ENCODE results near the gene WBP11. TPM values are rescaled to one million over a fixed set of nuclear protein-coding genes. Genes with fewer than 3 reads are reported as not detected.

Gene WBP11
- polyA plus RNA-seq (ENCODE audit: insufficient read length in 4 of 4), result 100 to 1,000 TPM in 3 of 4 donors, 10 to 100 TPM in 1; 93.4 to 113 (median 112) TPM

- DNase-seq (ENCODE audit: low read depth in 4 of 4, low spot score in 3 of 4), result peak; percentile 91 to 98 (median 96)
Measured at GRCh38 chr12:14803011-14803829, at the start of gene WBP11, which contains the start of gene C12orf60. Gene WBP11, minus strand, starts transcription at chr12:14803478. Its CDS starts 2,095 bp downstream, at chr12:14801383. Gene C12orf60, plus strand, starts transcription at chr12:14803670. Its CDS starts 19,266 bp downstream, at chr12:14822936.

DNA sequence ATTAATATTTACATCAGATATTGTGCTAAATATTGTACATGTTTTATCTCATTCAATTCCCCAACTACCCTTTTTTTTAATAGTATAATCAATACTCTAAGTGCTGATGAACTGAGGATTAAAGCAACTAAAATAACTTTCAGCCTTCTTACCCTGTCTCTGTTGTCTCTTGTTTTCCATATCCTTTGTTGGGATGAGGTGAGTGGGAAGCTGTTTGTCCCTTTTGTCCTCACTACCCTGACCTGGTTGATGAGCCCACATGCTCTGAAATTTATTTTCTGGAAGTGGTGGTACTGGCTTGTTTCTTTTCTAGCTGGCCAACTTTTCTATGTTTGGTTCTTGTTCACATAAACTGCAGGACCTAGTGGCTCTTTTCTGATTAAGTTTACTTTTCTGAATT is 49.6 kb upstream of the WBP11 start:
- no peak for DNase-seq (ENCODE audit: low read depth in 4 of 4, low spot score in 3 of 4)

DNA sequence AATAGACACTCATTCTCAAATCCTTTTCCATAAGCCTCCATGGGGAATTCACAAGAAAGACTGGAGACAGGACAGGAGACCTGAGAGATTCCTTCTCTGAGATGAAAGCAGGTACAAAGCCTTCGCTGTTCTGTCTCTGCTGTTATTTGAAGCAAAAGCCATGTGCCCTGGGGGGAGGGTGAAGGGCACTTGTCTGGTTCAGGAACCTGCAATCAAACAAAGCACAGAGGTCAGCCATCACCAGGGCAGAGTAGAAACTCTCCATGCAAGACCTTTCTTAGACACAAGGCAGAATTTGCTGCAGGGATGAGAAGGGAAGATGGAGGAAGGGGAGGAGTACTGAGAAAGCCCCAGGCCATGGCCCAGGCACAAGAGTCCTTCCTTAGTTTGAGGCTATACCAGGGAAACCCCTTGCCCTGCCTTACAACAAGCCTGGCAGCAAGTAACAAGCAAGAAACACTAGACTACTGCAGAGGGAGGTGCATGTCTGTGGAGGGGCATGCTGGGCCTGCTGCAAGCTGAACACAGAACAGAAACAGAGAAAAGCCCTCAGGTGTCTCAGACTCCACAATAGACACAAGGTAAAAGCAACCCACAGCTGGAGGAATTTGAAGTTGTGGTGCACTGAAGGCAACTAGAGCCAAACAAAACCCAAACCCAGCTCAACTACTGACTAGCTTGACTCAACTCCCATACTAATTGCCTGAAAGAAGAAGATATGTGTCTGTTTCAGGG is 47.8 kb upstream of the WBP11 start:
- DNase-seq (ENCODE audit: low read depth in 4 of 4, low spot score in 3 of 4), result no peak

DNA sequence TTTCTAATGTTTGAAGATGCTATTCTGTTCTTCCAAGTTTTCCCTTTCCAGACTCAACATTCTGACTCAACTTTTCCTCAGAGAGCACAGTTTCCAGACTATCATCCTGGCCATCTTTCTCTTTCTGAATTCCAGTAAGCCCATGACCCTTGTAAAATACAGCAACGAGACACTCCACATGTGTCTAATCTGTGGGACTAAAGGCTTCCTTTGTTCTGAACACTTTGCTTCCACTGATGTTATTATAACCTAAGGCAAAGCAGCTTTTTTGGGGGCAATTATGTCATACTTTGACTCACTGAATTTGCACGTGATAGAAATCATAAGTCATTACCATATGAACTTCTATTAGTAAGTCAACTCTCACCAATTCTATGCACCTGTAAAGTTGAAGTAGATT is 46.4 kb upstream of the WBP11 start:
- DNase-seq (ENCODE audit: low read depth in 4 of 4, low spot score in 3 of 4), result no peak

DNA sequence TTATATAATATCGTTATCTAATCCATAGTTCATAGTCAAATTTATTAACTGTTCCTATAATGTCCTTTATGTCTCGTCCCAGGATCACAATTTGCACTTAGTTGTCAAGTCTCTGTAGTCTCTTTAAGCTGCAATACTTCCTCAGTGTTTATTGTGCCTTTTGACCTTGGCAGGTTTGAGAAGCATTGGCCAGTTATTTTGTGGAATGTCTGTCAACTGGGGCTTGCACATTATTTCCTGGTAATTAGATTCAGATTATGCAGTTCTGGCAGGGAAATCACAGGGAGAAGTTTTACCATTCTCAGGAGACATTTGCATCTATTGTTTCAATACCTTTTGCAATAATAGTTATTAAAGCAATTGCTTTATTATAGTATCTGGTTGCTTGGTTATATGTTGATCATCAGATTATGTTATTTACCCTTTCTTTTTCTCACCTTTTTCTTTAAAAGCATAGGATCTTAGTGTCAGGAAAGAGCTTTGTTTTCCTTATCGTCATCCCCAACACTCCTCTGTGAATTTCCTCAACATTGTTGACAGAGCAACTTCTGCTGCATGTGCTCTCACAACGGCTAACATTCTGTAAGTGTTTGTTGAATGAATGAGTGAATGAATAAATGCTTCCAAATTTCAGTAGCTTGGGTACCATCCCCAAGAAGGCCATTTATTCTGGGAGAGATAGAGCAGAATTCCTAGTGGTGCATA is 43.8 kb upstream of the WBP11 start:
- DNase-seq (ENCODE audit: low read depth in 4 of 4, low spot score in 3 of 4), result no peak

DNA sequence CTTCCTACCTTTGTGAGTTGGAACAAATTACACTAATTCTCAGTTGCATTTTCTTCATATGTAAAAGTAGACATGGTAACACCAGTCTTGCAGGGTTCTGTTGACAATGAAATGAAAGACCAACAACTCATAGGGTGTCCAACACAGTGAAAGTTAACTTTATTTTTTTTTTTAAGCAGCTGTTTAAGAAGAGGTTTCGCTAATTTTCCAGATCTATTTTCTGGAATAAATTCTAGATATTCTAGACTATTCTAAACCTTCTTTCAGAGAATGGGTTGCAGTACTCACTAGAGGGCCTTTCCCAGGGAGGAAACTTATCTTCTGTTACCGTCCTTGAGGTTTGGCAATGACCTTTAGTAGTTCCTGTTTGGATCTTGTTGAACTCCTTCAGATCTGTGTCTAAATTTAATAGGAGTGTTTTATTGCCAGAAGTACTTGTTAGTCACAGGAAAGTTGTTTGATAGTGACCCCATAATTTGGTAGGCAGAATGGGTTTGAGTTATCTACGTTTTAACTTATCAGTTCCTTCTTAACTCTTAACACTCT is 42.8 kb upstream of the WBP11 start:
- no peak for DNase-seq (ENCODE audit: low read depth in 4 of 4, low spot score in 3 of 4)

DNA sequence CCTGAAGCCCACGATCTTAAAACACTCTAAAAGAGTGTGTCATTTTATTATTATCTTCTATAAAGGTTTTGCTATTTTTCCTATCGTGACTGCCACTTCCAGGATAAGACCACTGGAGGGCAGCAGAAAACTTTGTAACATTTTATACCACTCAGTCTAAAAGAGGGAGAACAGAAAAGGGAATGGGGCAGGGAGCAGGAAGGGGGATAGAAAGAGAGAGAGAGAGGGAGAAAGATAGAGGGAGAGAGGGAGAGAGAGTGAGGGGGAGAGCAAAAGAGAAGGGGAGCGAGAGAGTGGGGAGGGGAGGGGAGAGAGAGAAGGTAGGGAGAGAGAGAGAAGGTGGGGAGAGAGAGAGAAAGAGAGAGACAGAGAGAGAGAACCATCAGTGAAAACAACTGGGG is 42.1 kb upstream of the WBP11 start:
- peak in 3 of 4 donors; percentile 51 to 58 (median 53) for DNase-seq (ENCODE audit: low read depth in 4 of 4, low spot score in 3 of 4)

DNA sequence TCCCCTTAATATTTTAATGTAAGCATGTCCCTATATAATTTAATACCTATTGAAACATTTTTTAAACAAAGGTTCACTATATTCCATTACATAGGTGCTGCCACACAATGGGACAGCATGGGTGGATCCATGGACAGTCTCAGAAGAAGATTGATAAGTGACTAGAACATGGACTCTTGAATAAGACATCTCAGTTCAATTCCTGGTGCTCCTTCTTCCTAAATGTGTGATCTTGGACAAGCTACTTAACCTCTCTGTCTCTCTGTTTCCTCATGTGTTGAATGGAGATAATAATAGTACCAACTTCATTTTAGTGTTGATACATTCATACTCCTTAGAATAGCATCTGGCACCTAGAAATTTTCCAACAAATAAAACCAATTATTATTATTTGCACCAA is 41.1 kb upstream of the WBP11 start:
- DNase-seq (ENCODE audit: low read depth in 4 of 4, low spot score in 3 of 4), result no peak

DNA sequence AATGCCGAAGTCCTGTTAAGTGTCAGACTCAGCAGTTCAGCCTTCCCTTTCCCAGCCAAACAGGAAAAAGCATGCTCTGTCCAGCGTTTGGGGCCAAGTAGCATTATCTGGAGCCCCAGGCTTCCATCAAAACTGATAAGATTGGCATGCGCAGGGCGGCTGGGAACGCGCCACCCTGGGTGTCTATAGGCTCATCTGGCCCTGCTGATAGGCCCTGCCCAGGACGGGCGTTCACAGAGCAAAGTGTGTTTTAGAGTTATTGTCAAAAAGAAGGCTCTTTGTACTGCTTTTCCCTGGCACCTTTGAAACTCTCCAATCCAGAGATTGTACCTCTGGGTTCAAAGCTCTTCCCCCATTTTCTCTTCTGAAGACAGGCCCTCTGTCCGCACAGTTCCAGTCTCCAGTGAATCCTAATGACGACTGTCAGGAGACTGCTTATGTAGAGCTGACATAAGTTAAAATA is 40.2 kb upstream of the WBP11 start, which contains the start of gene ART4:
TSS of gene ART4 (minus strand) at position 102 of the 463 bp plus-strand sequence. CDS start 413 bp downstream, outside the sequence.
- DNase-seq (ENCODE audit: low read depth in 4 of 4, low spot score in 3 of 4), result no peak

- DNase-seq (ENCODE audit: low read depth in 4 of 4, low spot score in 3 of 4), result no peak
Measured at GRCh38 chr12:14842315-14842714, 39.0 kb upstream of the WBP11 start.

- DNase-seq (ENCODE audit: low read depth in 4 of 4, low spot score in 3 of 4), result no peak
Measured at GRCh38 chr12:14841761-14842160, 38.5 kb upstream of the WBP11 start.

GRCh38 chr12:14840616-14841015 is 37.3 kb upstream of the WBP11 start:
- DNase-seq (ENCODE audit: low read depth in 4 of 4, low spot score in 3 of 4), result no peak

GRCh38 chr12:14839262-14839661 is 36.0 kb upstream of the WBP11 start:
- no peak for DNase-seq (ENCODE audit: low read depth in 4 of 4, low spot score in 3 of 4)

- no peak for DNase-seq (ENCODE audit: low read depth in 4 of 4, low spot score in 3 of 4)
Measured at GRCh38 chr12:14836336-14837210, 33.3 kb upstream of the WBP11 start.

DNA sequence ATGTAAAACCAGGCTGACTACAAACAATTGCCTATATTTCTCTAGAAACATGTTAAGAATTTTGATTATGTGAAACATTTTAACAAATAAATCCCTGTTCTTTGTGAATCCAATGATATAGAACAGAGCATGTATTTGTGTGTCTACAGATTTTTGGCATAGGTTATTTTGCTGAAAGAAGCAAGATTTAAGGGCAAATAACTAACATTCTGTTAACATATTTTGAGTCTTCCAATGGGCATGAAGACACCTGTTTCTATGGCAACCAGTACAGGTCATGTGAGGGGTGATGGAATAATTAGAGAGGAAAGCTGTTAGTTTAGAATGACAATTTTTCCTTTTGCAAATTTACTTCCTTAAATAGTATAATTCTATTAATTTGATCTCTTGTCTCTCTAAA is 31.2 kb upstream of the WBP11 start:
- no peak for DNase-seq (ENCODE audit: low read depth in 4 of 4, low spot score in 3 of 4)

DNA sequence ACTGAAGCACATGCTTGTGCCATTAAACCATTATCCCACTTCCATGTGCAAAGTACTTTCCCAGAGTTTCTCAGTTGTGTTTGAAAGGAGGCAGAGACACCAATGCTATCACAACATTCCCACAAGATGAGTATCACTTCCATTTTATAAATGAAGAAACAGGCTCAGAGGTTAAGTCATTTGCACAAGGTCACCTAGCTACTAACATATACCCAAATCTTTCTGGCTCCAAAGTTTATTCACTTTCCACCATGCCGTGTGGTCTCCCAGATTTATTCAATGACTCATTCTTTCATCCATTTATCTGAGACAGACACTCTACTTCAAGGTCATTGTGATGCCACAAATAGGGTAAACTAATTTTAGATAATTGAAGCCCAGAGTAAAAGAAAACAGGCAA is 30.7 kb upstream of the WBP11 start:
- DNase-seq (ENCODE audit: low read depth in 4 of 4, low spot score in 3 of 4), result no peak

- no peak for DNase-seq (ENCODE audit: low read depth in 4 of 4, low spot score in 3 of 4)
Measured at GRCh38 chr12:14833336-14833735, 30.1 kb upstream of the WBP11 start.

GRCh38 chr12:14828892-14829291 is 25.6 kb upstream of the WBP11 start:
- no peak for DNase-seq (ENCODE audit: low read depth in 4 of 4, low spot score in 3 of 4)

GRCh38 chr12:14827043-14827442 is 23.8 kb upstream of the WBP11 start:
- no peak for DNase-seq (ENCODE audit: low read depth in 4 of 4, low spot score in 3 of 4)

DNA sequence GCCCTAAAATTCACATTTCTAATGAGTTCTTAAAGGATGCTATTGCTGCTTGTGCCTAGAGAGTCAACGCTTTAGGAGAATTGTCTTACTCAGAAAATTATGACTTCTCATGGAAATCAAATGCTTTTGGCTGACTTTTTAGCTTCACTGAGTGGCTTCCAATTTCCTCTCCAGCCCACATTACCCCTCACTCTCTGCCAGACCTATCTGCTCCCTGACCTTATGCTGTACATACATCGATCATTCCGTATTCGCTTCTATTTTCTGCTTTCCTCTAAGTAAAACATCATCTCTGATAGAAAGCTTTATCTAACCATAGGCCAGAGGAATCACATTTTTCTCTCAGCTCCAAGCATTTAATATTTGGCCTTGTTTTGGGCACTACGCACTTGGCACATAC is 23.2 kb upstream of the WBP11 start:
- DNase-seq (ENCODE audit: low read depth in 4 of 4, low spot score in 3 of 4), result no peak

Data from right renal pelvis (tissue), 4 donors.